GM18519 (cell line): ENCODE data around the gene CSMD2.

Experiments
- ATAC-seq: cut with Tn5 transposase; IDR thresholded peaks from one replicate; pipeline ENCODE4 v1.9.1; 2021; ENCODE audit warnings: mild to moderate bottlenecking, moderate library complexity; ENCODE audit not compliant: unreplicated experiment, low FRiP score

CSMD2 gene

DNA sequence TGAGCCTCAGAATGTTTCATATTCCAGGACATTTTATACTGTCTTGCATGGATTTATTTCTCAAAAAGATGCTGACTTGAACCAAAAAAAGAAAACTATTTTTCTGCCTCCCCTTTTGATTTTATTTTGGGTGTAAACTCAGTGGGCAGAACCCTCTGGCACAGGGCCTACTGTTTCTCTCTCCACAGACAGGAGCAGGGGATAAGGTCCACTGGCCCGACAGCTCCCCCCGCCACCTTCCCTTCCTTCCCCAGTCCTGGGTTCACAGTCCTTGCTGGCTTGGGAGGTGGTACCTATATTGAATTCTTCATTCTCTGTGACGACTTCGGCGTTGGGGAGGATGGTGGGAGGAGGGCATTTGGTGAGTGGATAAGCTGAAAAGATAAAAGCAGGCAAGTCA lies 578.2 kb downstream of the CSMD2 start:
- ATAC-seq = no peak

DNA sequence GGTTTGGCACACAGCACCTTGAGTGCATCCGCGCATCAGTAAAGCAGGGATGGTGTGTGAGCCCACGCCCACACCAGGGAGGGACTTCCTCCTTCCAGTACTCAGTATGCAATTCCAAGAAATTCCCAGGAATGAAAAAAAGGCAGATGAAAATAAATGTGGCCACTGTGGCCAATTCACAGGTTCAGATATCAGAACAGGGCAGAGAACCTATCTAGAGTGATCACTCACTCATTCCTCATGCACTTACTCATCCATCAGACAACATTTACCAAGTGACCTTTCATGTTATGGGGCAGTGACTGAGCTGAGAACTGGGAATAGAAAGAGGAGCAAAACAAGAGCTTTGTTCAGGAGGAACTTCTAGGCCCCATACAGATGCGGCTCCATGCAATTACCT lies 578.9 kb downstream of the CSMD2 start:
- ATAC-seq = no peak

DNA sequence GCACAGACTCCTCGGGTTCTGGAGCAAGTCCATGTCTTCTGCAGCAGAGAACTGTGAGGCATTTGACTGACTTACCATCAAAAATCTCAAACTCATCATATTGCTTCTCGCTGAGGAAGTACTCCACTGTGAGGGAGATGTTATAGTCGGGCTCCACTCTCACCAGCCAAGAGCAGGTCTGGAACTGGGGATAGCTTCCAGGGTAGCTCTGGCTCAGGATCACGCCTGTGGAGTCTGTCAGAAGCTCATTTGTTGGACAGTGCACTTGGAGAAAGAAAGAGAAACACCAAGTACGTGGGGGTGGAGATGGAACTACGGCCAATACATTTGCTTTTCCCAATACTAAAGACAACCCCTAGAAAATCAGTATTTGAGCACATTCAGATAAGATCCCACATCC lies 581.5 kb downstream of the CSMD2 start:
- ATAC-seq = no peak

DNA sequence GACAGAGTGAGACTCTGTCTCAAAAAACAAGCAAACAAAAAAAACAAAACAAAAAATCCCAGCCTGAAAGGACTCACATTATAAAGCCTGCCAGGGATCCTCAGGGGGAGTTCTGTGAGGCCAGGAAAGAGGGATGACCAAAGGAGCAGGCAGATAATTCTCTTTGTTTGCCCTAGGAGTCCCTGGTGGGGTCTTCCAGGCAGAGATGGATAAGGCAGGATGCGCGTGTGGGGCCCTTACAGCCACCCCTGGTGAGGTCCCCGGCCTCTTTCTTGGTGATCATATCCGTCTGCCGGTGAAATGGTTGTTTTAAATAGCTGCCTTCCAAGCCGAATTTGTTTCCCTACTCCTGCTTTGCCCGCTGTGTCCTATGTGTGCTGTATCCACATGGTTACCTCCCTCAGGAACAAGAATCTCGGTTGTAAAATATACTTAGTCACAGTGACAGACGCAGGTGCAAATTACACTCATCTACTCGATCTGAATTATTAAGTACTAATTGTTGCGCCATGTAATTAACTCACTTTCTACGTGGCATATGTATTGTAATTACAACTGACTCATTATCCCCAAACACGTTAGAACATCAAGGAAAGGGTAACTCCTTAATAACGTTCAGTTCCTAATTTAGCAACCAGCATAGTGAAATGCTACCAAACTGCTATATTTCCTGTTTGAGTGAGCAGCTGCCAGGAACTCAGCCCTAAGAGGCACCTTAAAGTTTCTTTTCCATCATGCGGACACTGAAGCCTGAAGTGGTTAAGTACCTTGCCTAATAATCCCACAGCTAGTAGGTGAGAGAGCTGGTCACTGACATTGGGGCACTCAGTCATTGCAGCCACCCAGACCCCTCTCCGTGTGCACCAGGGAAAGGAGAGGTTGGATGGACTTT lies 586.2 kb downstream of the CSMD2 start:
- no peak for ATAC-seq

DNA sequence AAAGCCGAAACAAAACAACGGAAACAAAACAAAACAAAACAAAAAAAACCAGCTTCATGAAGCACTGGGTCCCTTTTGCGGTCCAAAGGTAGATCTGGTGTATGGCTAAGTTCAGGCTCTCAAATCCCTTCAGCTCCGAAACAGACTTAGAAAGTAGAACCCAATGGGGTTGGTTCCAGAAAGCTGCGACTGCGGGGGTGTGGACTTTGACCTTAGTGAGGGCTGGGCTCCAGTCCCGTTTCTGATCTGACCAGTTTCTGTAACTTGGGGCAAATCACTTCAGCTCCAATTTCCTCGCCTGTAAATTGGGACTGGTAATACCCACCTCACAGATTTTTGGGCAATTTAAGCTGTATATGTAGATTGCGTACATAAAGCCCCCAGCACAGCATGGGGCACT lies 587.4 kb downstream of the CSMD2 start:
- ATAC-seq = no peak

DNA sequence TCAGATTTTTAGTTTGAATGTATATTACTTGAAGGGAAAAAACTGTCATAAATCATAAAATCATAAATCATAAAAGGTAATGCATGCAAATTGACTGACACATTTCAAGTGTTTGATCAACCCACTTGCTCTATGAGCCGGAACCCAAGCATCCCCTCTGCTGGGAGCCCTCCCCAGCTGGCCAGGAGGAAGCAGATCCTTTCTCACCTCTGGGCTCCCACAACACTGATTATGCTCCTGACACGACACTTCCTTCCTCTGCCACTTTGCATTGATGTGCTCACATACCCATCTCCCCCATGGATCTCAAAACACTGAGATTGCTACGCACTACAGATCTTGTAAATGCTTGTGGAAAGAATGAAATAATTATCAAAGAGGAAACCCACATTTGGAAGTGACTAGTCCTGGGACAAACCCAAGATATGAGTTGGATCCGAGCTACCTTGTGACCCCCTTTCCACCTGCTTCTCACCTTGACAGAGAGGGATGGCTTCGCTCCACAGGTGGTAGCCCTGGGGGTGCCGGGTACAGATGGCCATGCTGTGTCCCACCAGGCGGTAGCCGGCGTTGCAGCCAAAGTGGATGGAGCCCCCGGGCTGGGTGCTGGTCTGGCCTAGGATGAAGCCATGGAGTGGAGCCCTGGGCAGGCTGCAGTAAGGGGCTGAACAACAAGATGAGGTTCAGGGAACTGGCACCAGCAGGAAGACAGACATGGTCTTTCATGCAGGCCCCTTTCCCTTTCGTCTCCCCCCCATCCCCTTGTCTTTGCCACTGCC lies 588.0 kb downstream of the CSMD2 start:
- ATAC-seq = no peak

DNA sequence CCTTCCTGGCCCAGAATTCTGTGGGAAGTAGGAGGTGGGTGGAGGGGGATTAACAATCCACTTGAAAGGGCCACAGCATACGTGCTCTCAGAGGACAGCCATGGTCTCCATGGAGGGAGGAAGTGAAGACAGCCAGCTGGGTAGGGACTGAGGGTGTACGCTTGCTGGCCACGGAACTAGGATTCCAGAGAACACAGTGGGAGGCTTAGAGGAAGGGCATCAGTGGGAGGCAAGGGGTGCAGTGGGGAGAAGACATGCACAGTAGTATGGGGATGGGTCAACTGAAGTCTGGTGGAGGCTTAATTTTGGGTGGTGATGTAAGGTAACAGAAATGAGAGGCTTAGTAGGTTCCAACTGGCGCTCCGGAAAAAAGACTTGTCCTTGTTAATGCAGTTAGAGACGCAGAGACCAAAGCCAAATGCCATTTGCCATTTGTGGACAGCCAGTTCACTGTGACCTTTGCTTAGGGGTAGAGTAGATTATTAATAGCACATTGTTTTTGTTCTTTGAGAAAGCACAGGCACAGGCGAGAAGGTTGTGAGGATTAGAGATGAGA lies 589.6 kb downstream of the CSMD2 start:
- no peak for ATAC-seq

DNA sequence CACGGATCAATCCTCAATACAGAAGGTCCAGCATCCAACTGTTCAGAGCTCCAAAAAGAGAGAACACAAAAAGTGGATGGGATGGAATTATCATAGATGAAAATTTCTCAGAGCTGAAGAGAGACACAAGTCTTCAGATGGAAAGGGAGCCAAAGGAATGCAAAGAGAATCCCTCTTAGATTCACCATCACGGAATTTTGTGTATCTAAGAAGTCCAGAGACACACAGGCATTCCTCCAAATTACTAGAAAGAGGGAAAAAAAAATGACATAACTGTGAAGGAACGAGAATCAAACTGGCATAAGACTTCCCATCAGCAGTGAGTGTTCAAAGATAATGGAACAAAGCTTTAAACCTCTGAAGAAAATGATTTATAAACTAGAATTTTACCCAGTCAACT lies 591.4 kb downstream of the CSMD2 start:
- no peak for ATAC-seq

DNA sequence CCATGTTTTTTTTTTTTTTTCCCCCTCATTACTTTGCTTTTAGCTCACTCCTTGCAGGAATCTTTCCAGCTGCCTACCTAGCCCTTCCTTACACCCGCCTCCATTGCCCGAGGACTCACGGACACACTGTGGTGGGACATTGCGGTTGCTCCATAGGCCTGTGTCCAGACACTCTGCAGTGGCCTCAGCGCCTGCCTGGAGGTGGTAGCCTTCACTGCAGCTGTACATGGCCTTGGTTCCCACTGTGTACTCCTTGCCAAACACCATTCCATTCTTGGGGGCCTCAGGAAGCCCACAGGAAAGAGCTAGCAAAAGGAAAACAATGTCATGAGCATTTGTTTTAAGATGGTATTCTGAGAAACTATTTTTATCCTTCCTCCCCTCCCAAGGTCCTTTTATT lies 592.6 kb downstream of the CSMD2 start:
- no peak for ATAC-seq

DNA sequence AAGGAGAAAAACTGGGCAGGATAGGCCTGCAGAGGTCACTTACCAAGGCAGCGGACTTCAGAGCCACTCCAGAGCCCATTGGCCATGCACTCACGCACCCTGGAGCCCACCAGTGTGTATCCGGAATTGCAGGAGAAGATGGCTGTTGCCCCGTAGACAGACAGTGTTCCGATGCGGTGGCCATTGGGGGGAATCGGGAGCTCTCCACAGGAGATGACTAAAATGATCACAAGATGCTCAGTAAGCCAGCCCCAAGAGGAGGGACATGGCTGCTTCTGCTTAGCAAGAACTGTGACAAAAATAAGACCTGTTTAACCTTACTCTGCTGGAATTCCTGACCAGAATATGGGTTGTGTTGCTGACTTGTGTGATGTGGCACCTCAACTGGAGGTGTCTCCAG lies 595.7 kb downstream of the CSMD2 start:
- no peak for ATAC-seq

DNA sequence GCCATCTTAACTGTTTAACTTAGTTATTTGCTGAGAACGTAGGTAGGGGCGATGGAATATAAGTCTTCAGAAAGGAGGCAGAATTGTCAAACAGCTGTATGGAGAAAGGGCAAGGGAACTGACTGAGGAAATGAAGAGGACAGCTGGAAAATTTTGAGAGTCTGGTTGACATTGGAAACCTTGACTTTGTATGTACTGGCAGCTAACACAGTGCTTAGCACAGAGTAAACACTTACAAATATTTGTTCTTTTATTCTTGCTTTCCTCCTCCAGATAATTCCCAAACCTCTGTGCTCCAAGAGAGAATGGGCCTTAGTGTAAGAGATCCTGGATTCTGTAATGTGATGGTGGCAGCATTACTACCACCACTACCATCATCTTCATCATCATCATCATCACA lies 601.3 kb downstream of the CSMD2 start:
- ATAC-seq = no peak

DNA sequence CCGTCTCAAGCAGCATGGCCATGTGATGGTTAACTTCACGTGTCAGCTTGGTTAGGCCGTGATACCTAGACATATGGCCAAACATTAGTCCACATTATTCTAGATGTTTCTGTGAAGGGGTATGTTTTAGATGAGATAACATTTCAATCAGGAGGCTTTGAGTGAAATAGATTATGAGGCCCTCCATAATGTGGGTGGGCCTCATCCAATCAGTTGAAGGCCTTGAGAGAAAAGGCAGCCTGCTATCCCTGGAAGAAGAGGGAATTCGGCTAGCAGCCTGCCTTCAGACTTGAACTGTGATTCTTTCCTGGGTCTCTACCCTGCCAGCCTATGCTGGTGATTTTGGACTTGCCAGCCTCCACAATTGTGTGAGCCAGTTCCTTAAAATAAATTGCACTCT lies 602.5 kb downstream of the CSMD2 start:
- ATAC-seq = no peak

DNA sequence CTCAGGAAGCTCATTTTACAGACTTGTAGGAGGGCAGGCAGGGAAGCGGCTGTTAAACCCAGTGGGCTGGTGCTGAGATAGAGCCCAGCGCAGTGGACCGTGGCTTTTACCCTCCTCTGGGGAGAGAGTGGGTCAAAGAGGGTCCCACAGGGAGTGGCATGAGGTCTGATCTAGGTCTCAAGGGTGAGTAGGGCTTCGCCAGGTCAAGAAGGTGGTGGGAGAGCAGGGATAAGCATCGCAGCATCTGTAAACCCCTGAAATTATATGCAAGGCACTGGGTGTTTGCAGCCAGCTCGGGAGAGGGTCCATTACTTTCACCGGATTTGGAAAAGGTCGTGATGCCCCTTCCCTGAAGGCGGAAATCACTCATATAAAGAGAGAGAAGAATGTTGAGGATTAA lies 603.5 kb downstream of the CSMD2 start:
- no peak for ATAC-seq

DNA sequence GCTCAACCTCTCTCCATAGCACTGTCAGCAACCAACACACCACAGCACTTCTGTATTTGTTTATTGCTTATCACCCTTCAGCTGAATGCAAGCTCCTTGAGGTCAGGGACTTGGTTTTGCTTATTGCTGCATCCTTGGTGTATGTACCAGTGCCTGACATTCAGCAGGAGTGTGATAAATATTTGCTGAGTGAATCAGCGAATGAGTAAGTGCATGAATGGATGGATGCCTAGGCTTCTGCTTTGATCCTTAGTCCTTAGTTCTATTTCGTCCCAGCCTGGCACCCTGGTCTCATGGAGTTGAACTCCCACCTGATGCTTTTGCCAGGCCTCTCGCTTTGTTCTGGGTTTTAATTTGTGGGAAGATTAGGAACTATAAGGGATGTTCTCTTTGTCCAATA lies 604.4 kb downstream of the CSMD2 start:
- no peak for ATAC-seq

DNA sequence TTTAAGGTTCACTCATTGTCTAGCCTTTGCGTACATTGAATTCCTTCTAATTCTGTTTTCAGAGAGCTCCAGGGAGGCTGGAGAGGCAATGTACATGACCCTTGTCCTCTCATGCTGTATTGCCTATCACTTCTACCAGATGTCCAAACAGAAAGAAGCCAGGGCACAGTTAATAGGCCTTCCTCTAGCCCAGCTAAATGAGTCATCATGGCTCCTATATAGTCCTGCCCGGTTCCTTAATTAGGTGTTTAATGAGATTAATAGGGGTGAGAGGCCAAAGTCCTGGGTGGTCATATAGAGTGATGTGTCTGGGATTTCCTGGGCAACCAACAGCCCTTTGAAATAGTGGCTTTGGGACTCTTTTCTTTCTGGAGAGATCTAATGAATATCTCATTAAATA lies 616.3 kb downstream of the CSMD2 start:
- no peak for ATAC-seq

DNA sequence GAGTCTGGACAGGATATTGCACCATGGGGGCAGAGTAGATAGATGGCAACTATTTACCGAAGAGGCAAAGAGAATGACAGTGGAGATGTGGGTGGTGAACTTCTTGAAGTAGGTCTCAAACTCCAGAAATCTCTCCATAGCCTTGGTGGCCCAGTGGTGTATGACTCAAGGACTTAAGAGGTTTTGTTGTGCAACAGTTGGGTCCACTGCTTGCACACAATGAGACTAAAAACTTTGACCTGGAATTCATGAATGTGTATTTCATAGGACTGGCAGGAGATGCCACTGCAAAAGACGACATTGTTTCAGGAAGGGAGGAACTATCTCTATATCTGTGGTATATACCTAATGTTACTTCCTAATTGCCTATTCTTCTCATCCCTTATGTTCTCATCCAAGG lies 616.7 kb downstream of the CSMD2 start:
- no peak for ATAC-seq

DNA sequence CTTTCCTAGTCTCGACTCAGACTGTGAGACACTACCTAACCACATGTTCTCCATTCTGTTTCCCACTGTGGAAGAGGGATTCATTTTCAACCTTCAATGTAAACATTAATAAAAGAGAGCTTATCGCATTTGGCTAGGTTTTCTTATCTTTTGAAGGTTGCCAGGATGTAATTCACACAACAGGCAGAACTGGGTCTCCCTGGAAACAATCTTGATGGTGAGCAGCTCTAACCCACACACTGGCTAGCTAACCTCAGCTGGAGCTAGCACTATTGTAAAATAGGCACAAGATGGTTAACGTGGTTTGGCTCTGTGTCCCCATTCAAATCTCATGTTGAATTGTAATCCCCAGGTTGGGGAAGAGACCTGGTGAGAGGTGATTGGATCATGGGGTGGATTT lies 617.5 kb downstream of the CSMD2 start:
- ATAC-seq = no peak

DNA sequence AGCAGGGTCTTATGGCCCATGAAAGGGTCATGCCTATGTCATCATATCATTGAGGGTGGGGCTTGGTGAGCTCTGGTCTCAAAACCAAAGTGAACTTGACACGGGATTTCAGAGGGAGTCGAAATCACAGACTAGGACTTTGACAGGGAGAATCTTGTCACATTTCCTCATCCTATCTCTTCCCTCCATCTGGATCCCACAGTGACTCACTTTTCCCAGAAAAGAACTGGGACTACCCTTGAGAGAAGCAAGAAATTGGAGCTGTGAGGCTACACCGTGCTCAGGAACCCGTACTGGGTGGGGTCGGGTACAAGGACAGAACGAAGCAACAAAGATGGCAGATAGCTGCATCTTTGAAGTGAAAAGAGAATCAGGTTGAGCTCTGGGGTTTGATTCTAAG lies 623.1 kb downstream of the CSMD2 start:
- no peak for ATAC-seq

DNA sequence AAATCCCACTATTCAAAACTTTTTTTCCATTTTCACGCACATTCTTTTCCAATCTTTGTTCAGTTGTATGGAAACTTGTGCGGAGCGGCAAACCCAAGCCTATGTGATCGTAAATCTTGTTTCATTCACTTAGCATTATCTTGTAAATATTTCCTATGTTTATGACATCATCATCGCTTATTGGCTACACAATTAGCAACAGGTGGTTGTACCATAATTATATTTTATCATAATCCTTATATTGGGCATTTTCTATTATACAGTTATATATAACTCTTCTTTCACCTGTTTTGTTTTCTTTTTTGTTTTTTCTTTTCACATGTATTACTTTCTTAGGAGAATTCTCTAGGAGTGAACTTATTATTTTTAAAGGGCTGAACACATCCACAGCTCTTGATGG lies 627.1 kb downstream of the CSMD2 start:
- ATAC-seq = no peak

DNA sequence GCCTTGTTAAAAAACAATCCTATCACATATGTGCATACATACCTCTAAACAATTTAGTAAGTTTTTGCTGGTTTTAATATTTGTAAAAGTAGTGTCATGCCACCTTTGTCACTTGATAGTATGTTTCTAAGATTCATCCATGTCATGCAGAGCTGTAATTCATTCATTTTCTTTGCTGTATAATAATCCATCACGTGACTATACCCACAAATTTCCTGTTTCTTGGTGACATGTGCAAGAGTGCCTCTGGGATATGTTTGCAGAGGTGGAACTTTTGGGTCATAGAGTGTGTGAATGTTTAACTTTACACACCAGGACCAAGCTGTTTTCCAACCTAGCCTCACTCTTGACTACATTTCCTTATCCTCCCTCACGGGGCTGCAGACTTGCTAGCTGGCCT lies 629.7 kb downstream of the CSMD2 start:
- no peak for ATAC-seq

DNA sequence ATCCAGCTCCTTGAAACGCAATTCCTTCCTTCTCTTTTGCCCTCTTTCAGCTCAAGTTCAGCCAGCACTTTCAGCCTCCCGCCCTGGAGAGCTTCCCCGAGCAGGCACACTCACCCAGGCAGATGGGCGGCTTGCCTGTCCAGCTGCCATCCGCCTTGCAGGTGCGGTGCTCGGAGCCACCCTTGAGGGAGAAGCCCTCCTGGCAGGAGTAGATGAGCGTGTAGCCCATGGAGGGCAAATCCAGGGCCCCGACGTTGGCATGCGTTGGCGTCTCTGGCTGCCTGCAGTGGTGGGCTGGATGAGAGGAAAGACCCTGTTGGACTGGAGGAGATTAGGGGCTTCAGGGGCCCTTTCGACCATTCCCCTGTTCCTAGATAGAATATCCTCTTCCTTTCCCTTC lies 632.1 kb downstream of the CSMD2 start:
- ATAC-seq = no peak

DNA sequence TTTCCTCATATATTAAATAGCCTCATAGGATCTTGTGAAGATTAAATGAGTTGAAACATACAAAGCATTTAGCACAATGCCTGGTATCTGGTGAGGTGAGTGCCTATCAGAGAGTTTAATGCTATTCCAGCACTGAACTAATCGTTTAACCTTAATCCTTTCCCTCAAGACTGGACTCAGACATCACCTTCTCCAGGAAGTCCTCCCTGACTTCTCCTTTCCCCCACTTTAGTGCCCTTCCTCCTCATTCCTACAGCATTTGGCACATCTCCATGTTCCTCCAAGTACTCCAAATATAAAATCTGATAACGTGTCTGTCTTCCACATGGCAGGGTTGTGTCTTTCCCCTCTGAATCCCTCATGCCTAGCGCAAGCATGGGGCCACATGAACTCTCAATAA lies 632.8 kb downstream of the CSMD2 start:
- no peak for ATAC-seq
